NCI-H748 treated with DMSO at 0.1 percent for 48 hours (cell line): Measurements from ENCODE around the gene SUSD3.

ENCODE experiments used
- DNase-seq: peaks from one replicate; lab custom pipeline; 2025; lab: John Stamatoyannopoulos, UW

The SUSD3 gene

GRCh38 chr9:93030642-93031628, 27.6 kb upstream of the SUSD3 start:
- no peak for DNase-seq

- no peak for DNase-seq
Observed at GRCh38 chr9:93031629-93032430, 26.7 kb upstream of the SUSD3 start.

GRCh38 chr9:93032545-93032944, 26.0 kb upstream of the SUSD3 start:
- no peak for DNase-seq

- DNase-seq = no peak
Observed at GRCh38 chr9:93033531-93033930, 25.0 kb upstream of the SUSD3 start.

GRCh38 chr9:93035106-93035660, 23.3 kb upstream of the SUSD3 start:
- no peak for DNase-seq

GRCh38 chr9:93035821-93036351, 22.6 kb upstream of the SUSD3 start:
- DNase-seq = no peak

GRCh38 chr9:93036887-93037475, 21.5 kb upstream of the SUSD3 start:
- no peak for DNase-seq

- DNase-seq = no peak
Observed at GRCh38 chr9:93037476-93037971, 21.0 kb upstream of the SUSD3 start.

GRCh38 chr9:93038918-93039317, 19.6 kb upstream of the SUSD3 start:
- no peak for DNase-seq

- no peak for DNase-seq
Observed at GRCh38 chr9:93039456-93039855, 19.0 kb upstream of the SUSD3 start.

GRCh38 chr9:93039976-93040375, 18.5 kb upstream of the SUSD3 start:
- no peak for DNase-seq

- no peak for DNase-seq
Observed at GRCh38 chr9:93040409-93040808, 18.1 kb upstream of the SUSD3 start.

- no peak for DNase-seq
Observed at GRCh38 chr9:93041108-93041802, 17.2 kb upstream of the SUSD3 start.

GRCh38 chr9:93043122-93043521, 15.4 kb upstream of the SUSD3 start:
- no peak for DNase-seq

GRCh38 chr9:93045521-93045920, 13.0 kb upstream of the SUSD3 start:
- DNase-seq = no peak

GRCh38 chr9:93048566-93049448, 9.7 kb upstream of the SUSD3 start:
- no peak for DNase-seq

- no peak for DNase-seq
Observed at GRCh38 chr9:93049491-93049890, 9.0 kb upstream of the SUSD3 start.

GRCh38 chr9:93050231-93050630, 8.3 kb upstream of the SUSD3 start:
- no peak for DNase-seq

GRCh38 chr9:93051680-93052089, 6.8 kb upstream of the SUSD3 start:
- DNase-seq = no peak
